NCI-H446 treated with DMSO at 0.1 percent for 48 hours (cell line): Measurements from ENCODE around the gene LCE2D.
"Not testable (repeated sequence)": the region's sequence is repeated elsewhere in the genome, so short reads cannot be mapped to it uniquely, and the experiment has no call there.

Source experiments
- DNase-seq: peaks from one replicate; lab custom pipeline; 2025; lab: John Stamatoyannopoulos, UW

The LCE2D gene, protein sequence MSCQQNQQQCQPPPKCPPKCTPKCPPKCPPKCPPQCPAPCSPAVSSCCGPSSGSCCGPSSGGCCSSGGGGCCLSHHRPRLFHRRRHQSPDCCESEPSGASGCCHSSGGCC

DNA sequence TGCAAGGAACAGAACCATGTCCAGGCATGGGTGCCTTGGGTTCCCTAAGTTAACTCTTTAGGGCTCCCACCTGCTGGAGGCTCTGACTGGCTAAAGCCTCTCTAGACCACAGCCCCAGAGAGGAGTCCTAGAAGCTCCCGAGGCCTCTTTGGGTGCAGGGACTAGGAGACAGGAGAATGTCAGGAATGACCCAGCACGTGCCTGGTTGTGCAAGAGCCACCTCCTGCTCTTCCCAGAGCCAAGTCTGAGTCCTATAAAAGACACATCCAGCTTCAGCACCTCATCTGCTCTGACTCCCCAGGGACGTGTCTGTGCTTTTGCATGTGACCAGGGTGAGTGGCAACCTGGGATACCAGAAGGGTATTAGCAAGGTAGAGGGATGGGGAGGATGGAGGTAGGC lies at the start of gene LCE2D:
LCE2D (plus strand) TSS at position 283 of the 400 bp plus-strand sequence. CDS start 726 bp downstream, outside the sequence.
- no peak for DNase-seq

DNA sequence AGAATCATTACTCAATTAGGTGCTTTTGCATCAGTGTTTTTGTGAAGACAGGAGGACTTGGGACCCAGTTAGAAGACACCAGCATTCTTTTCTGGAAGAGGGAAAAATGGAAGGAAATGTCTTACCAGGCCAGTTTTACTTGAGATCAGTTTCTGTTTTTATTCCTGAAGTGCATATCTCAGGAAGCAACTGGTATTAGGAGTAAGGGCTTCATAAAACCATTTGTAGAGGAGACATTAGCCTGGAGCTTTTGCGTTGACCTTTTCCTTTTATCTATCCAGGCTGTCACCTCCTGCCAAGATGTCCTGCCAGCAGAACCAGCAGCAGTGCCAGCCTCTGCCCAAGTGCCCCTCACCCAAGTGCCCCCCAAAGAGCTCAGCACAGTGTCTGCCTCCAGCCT lies 49.7 kb upstream of the LCE2D start, which contains the start of gene LCE3B:
LCE3B (plus strand) TSS at position 301 of the 400 bp plus-strand sequence; CDS start at position 301, 0 bp downstream.
- DNase-seq: no peak

DNA sequence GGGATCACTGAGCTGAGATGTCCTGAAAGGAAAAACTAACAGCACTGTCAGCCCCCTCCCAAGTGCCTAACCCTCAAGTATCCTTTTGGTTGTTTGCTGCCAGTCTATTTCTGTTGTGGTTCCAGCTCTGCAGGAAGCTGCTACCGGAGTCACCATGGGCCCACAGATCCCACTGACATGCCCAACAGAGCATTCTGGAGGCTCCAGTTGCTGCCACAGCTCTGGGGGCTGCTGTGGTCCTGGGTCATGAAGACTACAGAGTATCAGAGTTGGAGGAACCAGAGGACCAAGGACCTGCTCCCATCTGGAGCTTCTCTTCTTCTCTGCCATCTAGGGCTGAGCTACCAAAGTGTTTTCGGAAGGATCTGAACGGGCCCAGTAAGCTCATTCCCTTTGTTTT lies 41.2 kb upstream of the LCE2D start:
- no peak for DNase-seq

DNA sequence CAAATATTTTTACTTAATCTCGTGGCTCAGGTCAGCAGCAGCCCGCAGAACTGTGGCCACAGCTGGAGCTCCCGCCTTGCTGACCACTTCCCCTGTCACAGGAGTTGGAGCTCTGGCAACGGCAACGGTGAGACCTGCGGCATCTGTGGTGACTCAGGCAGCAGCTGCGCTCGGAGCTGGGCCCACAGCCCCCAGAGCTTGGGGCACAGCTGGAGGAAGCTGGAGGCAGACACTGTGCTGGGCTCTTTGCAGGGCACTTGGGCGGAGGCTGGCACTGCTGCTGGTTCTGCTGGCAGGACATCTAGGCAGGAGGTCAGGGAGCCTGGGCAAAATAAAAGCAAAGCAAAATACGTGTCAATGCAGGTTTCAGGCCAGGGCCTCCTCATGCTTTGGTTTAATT lies 40.4 kb upstream of the LCE2D start, which contains the start of gene LCE3A:
LCE3A (minus strand) TSS at position 301 of the 400 bp plus-strand sequence; CDS start at position 301, 0 bp downstream.
- DNase-seq: no peak

DNA sequence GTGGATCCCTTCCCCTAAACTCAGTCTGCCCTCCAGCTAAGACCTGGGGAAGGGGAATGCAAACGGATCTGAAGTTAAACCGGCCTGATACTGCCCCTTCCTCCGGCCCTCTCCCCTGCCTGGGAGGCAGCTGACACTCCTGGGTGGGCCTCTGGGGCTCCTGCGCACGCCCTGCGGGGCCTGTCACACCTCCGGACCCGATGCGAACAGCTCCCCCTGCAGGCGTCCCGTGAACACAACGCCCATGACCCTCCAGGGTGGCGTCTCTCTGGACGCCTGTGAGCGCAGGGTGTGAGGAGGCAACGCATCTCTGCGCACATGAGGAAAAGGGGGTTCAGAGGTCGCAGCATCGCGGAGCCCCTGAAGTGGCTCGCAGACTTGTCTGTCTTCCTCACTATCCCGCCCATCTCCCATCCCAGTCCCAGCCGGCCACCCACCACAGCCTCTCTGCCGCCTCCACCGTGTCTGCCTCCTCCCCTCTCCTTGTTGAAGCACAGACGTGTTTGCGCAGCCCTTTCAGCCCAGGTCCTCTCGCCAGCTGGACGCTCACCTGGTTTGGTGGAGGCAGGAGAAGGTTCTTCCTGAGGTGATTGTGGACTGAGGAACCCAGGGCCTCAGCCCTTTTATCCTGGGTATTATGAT lies 39.9 kb upstream of the LCE2D start:
- no peak for DNase-seq

DNA sequence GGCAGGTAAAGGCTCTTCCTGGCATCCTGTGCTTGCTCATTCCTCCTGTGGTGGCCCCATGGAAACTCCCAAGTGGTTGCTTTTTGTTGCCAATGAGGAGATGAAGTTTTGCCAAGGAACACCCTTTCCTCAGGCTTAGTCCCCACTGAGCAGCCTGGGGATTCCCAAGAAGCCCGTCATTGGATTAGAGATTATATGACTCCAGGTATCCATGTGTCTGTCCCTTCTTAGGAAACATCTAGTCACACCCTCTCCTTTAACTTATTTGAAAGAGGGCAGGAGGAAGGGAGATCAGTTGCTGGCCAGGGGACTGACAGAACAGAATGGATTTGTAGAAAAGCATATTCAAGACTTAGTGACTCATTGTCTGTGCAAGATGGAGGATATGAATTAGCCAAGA lies 36.4 kb upstream of the LCE2D start:
- no peak for DNase-seq

DNA sequence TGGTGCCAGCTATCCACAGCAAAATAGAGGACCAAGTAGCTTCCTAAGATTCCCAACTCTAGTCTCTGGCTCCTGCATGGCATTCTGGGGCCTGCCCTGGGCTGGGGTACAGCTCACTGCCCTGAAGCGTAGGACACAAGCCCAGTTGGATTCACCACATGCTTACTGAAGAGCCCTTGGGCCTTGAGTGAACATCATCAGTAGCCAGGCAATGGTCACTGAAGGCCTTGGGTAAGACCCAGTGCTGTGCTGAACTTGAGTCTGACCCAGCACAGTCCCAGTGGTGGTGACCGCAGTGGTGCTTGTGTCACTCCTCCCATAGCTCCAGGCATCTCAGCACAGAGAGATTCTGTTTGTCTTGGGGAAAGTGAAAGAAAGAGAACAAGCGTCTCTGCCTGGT lies 32.6 kb upstream of the LCE2D start:
- DNase-seq: no peak

DNA sequence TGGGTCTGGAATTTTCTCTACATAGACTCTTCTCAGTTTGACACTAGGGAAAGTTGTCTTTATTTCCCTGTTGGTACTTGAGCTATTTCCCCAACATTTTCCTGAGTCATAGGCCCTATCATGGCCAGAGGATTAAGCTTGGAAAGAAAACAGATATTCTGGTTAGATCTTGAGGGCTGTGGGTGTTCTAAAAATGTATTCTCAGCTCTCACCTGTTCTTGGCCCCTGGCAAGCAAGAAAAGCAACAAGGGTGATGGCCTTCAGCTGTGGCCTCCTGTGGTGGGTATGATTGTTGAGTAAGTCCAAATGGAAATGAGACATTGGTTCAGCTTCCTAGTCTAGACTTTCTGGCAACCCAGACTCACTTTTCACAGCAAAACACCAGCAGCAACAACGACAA lies 22.8 kb upstream of the LCE2D start:
- no peak for DNase-seq

DNA sequence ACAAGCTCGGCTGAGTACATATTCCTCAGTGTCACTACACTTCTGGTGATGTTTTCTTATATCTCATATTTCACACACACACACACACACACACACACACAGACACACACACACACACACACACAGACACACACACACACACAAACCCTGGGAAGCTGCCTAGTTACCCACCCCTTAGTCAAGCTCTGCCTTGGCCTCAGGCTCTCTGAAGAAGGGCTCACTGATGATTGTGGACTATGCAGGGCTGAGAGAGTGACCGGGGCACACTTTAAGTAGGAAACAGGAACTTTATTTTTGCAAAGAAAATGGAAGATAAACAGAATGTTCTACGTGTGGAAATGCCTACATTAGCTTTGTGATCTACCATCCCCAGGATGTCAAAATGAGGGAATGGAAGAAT lies 19.2 kb upstream of the LCE2D start:
- DNase-seq: no peak

DNA sequence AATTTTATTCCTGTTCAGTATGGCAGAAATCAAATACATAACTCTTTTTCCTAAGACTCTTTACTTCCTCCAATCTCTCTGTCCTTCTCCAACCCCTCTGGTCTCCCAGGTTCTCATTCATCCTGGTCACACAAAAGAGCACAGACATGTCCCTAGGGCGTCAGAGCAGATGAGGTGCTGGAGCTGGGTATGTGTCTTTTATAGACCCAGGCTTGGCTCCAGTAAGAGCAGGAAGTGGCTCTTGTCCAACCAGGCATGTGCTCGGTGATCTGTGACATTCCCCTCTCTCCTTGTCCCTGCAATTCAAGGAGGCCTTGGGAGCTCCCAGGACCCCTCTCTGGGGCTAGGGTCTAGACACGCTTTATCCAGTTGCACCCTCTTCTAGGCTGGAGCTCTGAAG lies 18.0 kb upstream of the LCE2D start:
- DNase-seq: no peak

DNA sequence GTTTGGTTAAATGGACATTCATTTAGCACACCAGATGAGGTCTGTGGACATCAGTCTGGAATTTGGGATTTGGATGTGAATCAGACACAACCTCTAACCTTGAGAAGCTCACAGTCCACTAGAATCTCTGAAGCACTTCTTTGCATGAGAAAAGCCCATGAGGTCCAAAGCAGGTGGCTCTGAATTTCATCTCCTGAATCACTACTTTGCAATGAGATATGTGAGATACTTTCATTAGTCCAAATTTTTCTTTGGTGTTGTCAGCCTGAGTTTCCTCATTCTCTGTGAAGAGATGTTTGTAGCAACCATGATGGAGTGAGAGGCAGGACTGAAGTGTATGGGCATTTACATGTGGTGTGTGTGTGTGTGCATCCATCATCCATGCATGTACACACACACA lies 16.5 kb upstream of the LCE2D start:
- no peak for DNase-seq

DNA sequence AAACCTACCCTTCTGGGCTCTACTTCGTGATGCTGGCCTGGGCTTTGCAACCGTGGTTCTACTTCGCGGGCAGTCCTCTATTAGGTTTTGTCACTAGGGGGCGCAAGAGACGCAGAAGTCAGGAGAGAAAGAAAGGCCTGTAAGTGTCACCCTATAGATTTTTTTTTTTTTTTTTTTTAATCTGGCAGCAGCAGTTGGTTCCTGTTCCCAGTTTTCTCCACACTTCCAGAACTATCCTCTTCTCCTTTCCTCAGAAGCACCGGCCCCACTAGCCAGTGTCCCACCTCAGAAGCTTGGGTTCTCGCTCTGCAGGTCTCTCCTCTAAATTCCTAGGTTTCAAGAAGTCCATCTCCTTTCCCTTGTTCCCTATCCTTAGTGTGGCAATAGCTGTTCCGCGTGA lies 9.1 kb upstream of the LCE2D start:
- DNase-seq: peak; percentile 11

DNA sequence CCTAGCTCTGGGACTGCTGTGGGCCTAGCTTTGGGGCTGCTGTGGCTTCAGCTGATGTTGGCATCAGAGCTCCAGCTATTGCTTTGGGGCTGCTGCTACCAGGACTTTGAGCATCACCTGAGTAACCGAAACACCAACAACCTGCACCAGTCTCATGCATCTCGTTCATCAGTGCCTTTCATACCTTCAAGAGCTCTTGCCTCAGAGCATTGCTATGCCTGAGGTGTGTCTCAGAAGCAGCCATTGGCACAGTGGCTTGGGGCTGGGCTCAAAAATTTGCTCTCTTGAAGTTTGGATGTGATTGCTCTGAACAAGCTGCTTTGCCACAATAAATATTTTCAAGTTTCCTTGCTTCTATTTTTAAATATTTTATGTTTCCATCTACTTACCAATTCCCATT lies 6.7 kb upstream of the LCE2D start:
- no peak for DNase-seq

DNA sequence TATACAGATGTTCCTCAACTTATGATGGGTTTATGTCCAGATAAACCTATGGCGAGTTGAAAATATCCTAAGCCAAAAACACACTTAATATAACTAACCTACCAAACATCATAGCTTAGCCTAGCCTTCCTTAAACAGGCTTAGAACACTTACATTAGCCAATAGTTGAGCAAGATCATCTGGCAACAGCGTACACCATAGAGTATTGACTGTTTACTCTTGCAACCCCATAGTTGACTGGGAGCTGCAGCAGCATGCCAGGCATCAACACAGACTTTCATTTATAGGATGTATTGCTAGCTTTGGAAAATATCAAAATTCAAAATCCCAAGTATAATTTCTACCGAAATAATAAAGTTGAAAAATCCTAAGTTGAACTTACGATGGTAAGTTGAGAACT lies 5.5 kb upstream of the LCE2D start:
- no peak for DNase-seq

DNA sequence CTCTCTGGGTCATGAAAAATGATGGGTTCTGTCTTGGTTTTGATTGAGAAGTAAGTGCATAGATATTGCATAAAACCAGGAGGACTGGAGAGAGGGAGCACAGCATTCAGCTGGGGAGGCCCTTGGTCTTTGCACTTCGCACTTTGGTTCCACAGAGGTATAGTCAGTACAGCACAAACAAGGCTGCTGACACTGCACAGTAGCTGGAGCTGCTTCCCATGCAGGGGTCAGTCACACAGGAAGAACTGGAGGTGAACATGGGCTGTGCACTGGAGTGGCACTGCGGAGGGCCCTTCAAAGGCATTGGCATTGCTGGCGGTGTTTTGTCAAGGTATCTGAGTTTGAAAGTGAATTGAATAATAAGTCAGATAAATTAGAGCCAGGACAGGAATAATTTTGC lies 4.5 kb upstream of the LCE2D start:
- no peak for DNase-seq

DNA sequence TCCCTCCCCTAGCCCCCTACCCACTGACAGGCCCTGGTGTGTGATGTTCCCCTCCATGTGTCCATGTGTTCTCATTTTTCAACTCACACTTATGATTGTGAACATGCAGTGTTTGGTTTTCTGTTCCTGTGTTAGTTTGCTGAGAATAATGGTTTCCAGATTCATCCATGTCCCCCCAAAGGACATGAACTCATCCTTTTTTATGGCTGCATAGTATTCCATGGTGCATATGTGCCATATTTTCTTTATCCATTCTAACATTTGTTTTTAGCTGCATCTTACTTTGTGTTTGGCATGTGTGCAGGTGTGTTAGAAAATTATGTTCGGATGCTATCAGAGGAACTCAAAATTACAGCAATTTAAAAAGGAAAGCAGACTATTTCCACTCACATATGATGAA lies 3.0 kb downstream of the LCE2D start:
- DNase-seq: not testable (repeated sequence)

DNA sequence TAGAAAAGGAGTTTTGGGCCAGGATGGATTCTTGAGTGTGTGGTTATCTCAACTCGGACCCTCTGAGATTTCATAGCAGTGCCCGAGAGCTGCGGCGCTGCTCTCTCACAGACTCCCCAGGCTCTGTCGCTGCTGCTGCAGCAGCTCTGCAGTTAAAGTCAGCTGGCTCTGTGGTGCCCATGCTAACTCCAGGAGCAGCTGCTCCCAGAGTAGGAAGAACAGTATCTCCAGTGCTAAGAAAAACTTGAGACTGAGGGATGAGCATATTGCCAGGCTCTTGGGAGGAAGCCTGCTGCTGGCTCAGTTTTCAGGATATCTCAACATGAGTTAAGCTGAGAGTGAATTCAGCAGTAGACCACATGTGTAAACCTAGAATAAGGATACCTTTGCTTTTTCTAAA lies 4.5 kb downstream of the LCE2D start:
- DNase-seq: no peak

DNA sequence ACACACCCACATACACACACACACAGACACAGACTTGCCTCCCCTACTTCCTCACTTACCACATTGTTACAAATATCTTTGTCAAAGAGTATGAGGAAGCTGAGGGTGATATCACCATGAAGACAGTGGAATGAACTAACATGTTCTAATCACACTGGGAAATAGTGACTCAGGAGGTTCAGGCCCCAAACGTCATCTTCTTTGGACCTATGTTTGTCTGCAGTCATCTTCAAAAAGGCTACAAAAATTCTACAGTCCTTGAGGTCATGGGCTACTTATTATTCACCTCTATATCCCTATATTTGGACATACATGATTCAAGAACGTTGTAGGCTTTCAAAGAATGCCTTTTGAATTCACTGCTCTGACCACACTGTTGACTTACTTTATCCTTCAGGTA lies 9.8 kb downstream of the LCE2D start:
- no peak for DNase-seq

DNA sequence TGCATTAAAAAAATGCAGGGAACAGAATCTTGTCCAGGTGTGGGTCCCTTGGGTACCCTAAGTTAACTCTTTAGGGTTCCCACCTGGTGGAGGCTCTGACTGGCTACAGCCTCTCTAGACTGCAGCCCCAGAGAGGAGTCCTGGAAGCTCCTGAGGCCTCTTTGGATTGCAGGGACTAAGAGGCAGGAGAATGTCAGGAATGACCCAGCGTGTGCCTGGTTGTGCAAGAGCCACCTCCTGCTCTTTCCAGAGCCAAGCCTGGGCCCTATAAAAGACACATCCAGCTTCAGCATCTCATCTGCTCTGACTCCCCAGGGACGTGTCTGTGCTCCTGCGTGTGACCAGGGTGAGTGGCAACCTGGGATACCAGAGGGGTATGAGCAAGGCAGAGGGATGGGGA lies 11.8 kb downstream of the LCE2D start, which contains the start of gene LCE2C:
LCE2C (plus strand) TSS at position 297 of the 400 bp plus-strand sequence. CDS start 737 bp downstream, outside the sequence.
- DNase-seq: not testable (repeated sequence)

DNA sequence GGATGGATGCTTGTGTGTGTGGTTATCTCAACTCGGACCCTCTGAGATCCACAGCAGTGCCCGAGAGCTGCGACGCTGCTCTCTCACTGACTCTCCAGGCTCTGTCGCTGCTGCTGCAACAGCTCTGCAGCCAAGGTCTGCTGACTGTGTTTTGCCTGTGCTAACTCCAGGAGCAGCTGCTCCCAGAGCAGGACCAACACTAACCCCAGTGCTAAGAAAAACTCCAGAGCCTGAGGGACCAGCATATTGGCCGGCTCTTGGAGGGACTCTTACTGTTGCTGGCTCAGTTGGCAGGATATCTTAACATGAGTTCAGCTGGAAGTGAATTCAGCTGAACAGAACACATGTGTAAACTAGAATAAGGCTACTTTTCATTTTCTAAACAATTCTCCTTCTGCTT lies 16.3 kb downstream of the LCE2D start:
- no peak for DNase-seq

DNA sequence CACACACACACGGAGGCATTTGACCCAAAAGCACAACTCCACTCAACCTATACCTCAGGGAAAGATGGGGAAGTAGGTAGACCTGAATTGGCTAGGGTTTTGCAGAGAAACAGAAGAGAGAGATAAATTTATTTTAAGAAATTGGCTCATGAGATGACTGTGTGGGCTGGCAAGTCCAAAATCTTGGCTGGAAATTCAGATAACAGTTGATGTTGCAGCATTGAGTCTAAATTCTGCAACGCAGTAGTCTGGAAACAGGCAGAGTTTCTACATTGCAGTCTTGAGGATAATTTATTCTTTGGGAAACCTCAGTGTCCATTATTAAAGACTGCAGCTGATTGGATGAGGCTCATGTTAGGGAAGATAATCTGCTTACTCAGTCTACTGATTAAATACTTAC lies 18.4 kb downstream of the LCE2D start:
- no peak for DNase-seq

DNA sequence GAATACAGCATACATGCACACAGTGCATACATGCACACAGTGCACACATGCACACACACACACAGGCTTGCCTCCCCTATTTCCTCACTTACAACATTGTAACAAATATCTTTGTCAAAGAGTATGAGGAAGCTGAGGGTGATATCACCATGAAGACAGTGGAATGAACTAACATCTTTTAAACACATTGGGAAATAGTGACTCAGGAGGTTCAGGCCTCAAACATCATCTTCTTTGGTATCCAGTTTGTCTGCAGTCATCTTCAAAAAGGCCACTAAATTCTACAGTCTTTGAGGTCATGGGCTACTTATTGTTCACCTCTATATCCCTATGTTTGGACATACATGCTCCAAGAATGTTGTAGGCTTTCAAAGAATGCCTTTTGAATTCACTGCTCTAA lies 20.7 kb downstream of the LCE2D start:
- no peak for DNase-seq

DNA sequence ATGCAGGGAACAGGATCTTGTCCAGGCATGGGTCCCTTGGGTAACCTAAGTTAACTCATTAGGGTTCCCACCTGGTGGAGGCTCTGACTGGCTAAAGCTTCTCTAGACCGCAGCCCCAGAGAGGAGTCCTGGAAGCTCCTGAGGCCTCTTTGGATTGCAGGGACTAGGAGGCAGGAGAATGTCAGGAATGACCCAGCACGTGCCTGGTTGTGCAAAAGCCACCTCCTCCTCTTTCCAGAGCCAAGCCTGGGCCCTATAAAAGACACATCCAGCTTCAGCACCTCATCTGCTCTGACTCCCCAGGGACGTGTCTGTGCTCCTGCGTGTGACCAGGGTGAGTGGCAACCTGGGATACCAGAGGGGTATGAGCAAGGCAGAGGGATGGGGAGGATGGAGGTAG lies 22.6 kb downstream of the LCE2D start, which contains the start of gene LCE2B:
LCE2B (plus strand) TSS at position 301 of the 400 bp plus-strand sequence. CDS start 721 bp downstream, outside the sequence.
- DNase-seq: not testable (repeated sequence)
